ENCODE results near the gene MRAP.
A peak's percentile ranks its signal among the peaks of the same experiment; 100 is the strongest.
"Not testable (repeated sequence)": the region's sequence is repeated elsewhere in the genome, so short reads cannot be mapped to it uniquely, and the experiment has no call there.

The MRAP gene

DNA sequence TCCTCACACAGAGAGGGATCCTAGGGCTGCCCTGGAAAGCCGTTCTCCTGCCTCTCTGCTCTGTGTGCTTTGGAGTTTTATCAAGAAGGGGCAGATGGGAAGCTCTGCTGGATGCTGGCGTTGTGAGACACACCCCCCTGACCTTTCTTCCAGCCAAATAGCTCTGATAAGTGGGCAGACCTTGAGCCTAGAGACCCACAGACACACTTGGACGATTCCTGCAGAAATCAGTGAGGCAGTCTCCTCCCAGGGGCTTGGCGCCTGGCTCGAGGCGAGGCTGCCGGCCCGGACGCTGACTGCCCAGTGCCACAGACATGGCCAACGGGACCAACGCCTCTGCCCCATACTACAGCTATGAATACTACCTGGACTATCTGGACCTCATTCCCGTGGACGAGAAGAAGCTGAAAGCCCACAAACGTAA is at the start of gene MRAP:
TSS of gene MRAP (plus strand) at position 198 of the 424 bp plus-strand sequence. CDS start at position 315, 117 bp downstream.
- no peak for DNase-seq (ENCODE audit: extremely low read depth in 1 of 2, low read depth in 1 of 2)

- no peak for DNase-seq (ENCODE audit: extremely low read depth in 1 of 2, low read depth in 1 of 2)
Observed at GRCh38 chr21:32249511-32250280, 49.0 kb upstream of the MRAP start.

GRCh38 chr21:32252136-32252535 is 46.5 kb upstream of the MRAP start:
- DNase-seq (ENCODE audit: extremely low read depth in 1 of 2, low read depth in 1 of 2) = no peak

GRCh38 chr21:32253215-32253641 is 45.4 kb upstream of the MRAP start:
- no peak for DNase-seq (ENCODE audit: extremely low read depth in 1 of 2, low read depth in 1 of 2)

GRCh38 chr21:32256251-32256650 is 42.4 kb upstream of the MRAP start:
- no peak for DNase-seq (ENCODE audit: extremely low read depth in 1 of 2, low read depth in 1 of 2)

DNA sequence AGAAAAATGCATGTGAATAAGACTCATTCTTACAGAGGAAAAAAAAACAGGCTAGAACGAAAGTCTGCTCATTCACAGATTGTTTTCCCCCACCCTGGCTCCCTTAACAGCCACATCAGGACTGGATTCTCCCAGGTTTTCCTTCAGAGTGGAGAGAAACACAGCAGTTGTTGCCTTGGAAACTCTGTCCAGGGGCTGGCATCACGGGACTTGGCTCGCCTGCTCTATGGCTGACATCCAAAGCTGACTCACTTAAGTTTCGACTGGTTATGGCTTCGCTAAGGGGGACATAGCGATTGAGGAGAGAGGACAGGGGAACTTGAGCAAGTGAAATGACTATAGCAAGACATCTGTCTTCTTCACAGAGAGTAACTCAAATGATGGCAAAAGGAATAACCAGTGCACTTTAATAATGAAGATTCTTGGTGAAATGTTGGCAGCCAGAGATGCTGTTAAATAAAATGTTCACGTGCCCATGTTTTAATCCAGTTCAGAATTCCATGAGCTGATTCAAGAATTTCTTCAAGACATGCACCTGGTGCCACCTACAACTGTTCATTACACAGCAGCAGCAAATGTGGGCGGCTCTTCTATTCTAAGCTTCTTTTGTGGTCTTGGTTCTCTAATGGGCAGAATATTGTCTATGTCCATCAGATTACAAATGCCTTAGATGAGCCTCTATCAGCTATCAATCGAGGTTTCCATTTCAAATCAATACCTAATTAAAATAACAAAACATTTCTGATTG is 41.6 kb upstream of the MRAP start:
- no peak for DNase-seq (ENCODE audit: extremely low read depth in 1 of 2, low read depth in 1 of 2)

- no peak for DNase-seq (ENCODE audit: extremely low read depth in 1 of 2, low read depth in 1 of 2)
Observed at GRCh38 chr21:32257962-32258785, 40.5 kb upstream of the MRAP start.

DNA sequence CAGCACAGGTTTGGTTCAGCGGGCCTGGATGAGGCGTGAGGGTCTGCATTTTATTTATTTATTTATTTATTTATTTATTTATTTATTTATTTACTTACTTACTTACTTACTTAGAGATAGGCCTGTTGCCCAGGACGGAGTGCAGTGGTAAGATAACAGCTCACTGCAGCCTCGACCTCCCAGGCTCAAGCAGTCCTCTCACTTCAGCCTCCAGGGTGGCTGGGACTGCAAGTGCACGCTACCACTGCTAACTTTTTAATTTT is 39.9 kb upstream of the MRAP start:
- DNase-seq (ENCODE audit: extremely low read depth in 1 of 2, low read depth in 1 of 2) = not testable (repeated sequence)

DNA sequence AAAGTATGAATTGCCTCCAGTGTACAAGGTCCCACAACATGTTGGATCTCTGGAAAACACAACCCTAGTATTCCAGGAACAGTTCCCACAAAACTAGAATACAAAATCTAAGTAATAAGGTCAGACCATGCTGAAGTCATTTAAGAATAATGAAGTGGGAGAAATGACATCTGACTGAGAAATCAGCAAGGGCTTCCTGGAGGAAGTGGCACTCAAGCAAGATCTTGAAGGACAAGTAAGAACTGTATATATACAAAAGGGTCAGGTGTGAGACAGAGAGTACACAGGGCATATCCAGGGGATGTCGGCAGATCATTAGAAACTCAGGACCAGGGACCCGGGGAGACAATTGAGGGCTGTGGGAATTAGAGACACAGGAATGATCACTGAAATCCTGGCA is 38.5 kb upstream of the MRAP start:
- DNase-seq (ENCODE audit: extremely low read depth in 1 of 2, low read depth in 1 of 2) = no peak

DNA sequence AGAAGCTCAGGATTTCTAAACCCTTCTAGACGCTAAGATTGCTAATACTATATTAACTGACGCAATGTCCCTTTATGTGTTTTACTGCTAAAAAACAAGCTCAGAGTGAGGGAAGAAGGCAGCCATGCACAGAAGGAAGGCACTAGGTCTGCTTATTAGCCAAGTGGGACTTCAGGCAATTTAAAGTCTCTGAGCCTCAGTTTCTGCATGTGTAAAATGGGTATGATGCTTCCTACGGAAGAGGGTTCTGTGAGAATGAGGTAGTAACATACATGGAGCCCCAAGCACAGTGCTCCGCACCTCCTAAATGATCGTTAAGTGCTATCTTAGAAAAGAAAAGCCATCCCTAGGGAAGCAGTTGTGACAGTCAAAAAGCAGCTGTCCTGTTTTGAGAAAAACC is 36.7 kb upstream of the MRAP start:
- no peak for DNase-seq (ENCODE audit: extremely low read depth in 1 of 2, low read depth in 1 of 2)

GRCh38 chr21:32265321-32265720 is 33.3 kb upstream of the MRAP start:
- not testable (repeated sequence) for DNase-seq (ENCODE audit: extremely low read depth in 1 of 2, low read depth in 1 of 2)

DNA sequence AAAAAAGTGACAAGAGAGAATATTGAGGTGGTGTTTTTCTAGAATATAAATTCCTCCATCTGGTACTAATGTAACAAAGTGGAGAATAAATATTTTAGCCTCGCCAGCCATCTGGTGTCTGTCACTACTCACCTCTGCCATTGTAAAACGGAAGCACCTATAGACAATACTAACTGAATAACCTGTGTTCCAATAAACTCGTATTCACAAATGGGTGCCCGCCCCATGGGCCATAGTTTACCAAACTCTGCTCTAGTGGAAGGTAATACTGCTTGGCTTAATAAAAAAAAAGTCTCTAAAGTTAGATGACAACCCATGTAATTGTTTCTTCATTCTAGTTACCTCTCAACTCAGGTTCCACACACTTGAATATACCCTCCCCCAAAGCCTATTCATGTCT is 27.9 kb upstream of the MRAP start:
- no peak for DNase-seq (ENCODE audit: extremely low read depth in 1 of 2, low read depth in 1 of 2)

- DNase-seq (ENCODE audit: extremely low read depth in 1 of 2, low read depth in 1 of 2) = no peak
Observed at GRCh38 chr21:32276671-32277070, 22.0 kb upstream of the MRAP start.

- no peak for DNase-seq (ENCODE audit: extremely low read depth in 1 of 2, low read depth in 1 of 2)
Observed at GRCh38 chr21:32278103-32278502, 20.6 kb upstream of the MRAP start.

DNA sequence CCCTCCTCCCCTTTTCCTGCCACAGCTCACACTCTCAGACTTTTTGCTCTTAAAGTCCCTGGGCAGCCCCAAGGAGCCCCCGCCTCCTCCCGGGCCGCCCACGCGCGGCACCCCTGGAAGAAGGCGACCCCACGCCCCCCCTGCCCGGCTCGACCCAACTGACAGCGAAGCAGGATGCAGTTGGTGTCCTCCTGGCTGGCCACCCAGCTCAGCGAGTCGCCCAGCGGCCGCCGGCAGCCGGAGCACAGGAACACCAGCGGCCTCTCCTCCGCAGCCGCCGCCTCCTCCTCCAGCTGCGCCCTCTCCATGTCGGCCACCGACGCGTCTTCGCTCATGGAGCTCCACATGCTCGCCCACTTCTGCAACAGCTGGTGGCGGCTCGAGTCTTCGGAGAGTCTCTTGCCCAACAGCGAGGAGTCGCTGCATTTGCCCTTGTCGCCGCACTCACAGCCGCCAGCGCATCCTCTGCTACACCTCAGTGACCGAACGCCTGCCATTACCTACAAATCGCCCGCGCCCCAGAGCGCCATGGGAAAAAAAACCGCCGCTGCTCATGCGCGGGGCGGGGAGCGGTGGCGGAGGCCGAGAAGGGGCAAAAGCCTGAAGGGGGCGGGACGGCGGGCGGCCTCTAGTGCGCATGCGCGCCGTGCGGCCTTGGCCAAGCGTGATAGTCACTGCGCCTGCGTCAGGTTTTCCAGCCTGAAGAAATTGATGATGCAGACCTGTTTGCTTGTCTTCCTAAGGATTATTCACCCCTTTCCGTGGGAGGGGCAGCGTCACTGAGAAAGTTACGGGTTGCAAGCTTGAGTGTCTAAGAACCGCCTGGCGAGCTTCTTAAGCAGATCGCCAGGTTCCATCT is 19.9 kb upstream of the MRAP start, which contains the start of gene MIS18A:
TSS of gene MIS18A (minus strand) at position 532 of the 859 bp plus-strand sequence. CDS start at position 497, 35 bp downstream.
- DNase-seq (ENCODE audit: extremely low read depth in 1 of 2, low read depth in 1 of 2) = peak; percentile 90 to 97

DNA sequence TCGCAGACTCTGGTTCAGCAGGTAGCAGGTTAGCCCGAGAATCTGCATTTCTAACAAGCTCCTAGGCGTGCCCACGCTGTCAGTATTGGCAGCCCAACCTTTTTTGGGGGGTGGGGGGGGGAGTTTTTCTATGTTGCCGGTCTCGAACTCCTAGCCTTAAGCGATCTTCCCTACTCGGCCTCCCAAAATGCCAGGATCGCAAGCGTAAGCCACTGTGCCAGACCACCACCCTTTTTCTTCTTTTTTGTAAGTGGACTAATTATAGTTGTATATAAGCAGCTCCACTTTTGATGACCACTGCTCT is 19.3 kb upstream of the MRAP start:
- no peak for DNase-seq (ENCODE audit: extremely low read depth in 1 of 2, low read depth in 1 of 2)

- DNase-seq (ENCODE audit: extremely low read depth in 1 of 2, low read depth in 1 of 2) = no peak
Observed at GRCh38 chr21:32281531-32281930, 17.1 kb upstream of the MRAP start.

DNA sequence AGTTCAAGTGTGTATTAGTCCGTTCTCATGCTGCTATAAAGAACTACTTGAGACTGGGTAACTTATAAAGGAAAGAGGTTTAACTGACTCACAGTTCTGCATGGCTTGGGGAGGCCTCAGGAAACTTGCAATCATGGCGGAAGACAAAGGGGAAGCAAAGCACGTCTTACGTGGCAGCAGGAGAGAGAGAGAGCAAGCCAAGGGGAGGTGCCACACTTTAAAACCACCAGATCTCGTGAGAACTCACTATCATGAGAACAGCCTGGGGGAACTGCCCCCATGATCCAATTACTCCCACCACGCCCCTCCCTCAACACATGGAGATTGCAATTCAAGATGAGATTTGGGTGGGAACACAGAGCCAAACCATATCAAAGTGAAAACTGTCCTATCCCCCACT is 15.7 kb upstream of the MRAP start:
- no peak for DNase-seq (ENCODE audit: extremely low read depth in 1 of 2, low read depth in 1 of 2)

DNA sequence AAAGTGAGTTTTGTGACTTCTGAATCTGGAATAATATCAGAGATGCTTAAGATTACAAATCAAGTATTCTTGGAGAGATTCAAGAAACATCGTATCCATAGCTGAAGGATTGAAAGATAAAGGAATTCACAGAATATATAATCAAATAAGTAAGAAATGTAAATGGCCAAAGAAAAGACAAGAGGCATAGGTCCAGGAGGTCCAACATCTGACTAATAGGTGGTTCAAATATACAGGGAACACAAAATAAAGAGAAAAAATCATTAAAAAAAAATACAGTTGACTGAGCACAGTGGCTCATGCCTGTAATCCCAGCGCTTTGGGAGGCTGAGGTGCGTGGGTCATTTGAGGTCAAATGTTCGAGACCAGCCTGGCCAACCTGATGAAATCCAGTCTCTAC is 13.2 kb upstream of the MRAP start:
- DNase-seq (ENCODE audit: extremely low read depth in 1 of 2, low read depth in 1 of 2) = no peak

DNA sequence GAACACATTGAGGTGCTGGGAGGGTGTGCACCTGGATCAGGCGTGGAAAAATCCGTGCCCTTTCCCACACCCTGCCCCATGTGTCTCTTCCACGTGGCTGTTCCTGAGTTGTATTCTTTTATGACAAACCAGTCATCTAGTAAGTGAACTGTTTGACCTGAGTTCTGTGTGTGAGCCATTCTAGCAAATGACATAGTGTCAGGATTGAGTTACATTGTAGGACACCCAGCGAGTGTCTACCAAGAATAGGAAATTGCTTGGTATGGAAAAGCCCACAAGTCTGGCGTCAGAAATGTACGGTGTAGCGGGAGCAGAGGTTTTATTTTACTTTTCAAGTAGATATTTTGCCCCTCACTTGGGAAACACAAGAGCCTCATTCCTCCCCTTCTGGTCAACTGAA is 1.2 kb upstream of the MRAP start:
- DNase-seq (ENCODE audit: extremely low read depth in 1 of 2, low read depth in 1 of 2) = no peak

DNA sequence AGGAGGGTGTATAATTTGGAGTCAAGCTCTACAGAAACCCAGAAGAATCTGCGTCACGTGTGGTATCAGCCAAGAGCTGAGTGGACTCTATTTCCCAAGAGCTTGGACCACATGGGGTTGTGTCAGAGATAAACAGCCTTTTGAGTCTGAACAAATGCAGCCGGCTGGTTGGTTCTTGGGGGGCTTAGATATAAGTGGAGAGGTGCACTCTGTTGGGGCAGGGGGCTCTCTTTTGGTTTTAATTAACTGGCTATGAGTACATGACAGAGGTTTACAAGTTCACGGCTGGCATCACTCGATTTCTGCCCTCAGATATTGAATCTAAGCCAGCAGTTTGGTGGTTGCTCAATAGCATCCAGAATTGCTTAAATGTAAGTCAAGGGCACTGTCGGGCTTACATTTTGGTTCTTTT is 501 bp upstream of the MRAP start:
- no peak for DNase-seq (ENCODE audit: extremely low read depth in 1 of 2, low read depth in 1 of 2)

All from activated CD8-positive, alpha-beta memory T cell treated with anti-CD3 and anti-CD28 coated beads for 1 hour (primary cell).